HG03175 (cell line): ENCODE data around the gene METTL25.

Experiments
- ATAC-seq: cut with Tn5 transposase; IDR thresholded peaks from one replicate; pipeline ENCODE4 v1.9.1; 2021; ENCODE audit warnings: mild to moderate bottlenecking, moderate library complexity; ENCODE audit not compliant: unreplicated experiment

METTL25 gene

GRCh38 chr12:82406651-82407050 lies 48.3 kb downstream of the METTL25 start:
- no peak for ATAC-seq

GRCh38 chr12:82407481-82407880 lies 49.2 kb downstream of the METTL25 start:
- no peak for ATAC-seq

GRCh38 chr12:82408844-82409243 lies 50.5 kb downstream of the METTL25 start:
- no peak for ATAC-seq

GRCh38 chr12:82411546-82412230 lies 53.4 kb downstream of the METTL25 start:
- ATAC-seq = no peak

GRCh38 chr12:82412246-82412645 lies 53.9 kb downstream of the METTL25 start:
- ATAC-seq = no peak

- no peak for ATAC-seq
Measured at GRCh38 chr12:82414044-82414443, 55.7 kb downstream of the METTL25 start.

GRCh38 chr12:82414926-82415325 lies 56.6 kb downstream of the METTL25 start:
- ATAC-seq = no peak

GRCh38 chr12:82415402-82415801 lies 57.1 kb downstream of the METTL25 start:
- no peak for ATAC-seq

- no peak for ATAC-seq
Measured at GRCh38 chr12:82425241-82425640, 66.9 kb downstream of the METTL25 start.

GRCh38 chr12:82426081-82426480 lies 67.8 kb downstream of the METTL25 start:
- no peak for ATAC-seq

- no peak for ATAC-seq
Measured at GRCh38 chr12:82426586-82426985, 68.3 kb downstream of the METTL25 start.

- ATAC-seq = no peak
Measured at GRCh38 chr12:82430541-82431145, 72.3 kb downstream of the METTL25 start.

- ATAC-seq = no peak
Measured at GRCh38 chr12:82434392-82434911, 76.1 kb downstream of the METTL25 start.

- no peak for ATAC-seq
Measured at GRCh38 chr12:82436354-82436753, 78.0 kb downstream of the METTL25 start.

GRCh38 chr12:82437744-82438143 lies 79.4 kb downstream of the METTL25 start:
- ATAC-seq = no peak

GRCh38 chr12:82438356-82438755 lies 80.0 kb downstream of the METTL25 start:
- peak; percentile 57 for ATAC-seq

- no peak for ATAC-seq
Measured at GRCh38 chr12:82440885-82441284, 82.6 kb downstream of the METTL25 start.

GRCh38 chr12:82448911-82449578 lies 90.7 kb downstream of the METTL25 start:
- ATAC-seq = no peak

- no peak for ATAC-seq
Measured at GRCh38 chr12:82456633-82457032, 98.3 kb downstream of the METTL25 start.

GRCh38 chr12:82458101-82458500 lies 99.8 kb downstream of the METTL25 start:
- no peak for ATAC-seq

- no peak for ATAC-seq
Measured at GRCh38 chr12:82461393-82461792, 103.1 kb downstream of the METTL25 start.

GRCh38 chr12:82461836-82462235 lies 103.5 kb downstream of the METTL25 start:
- ATAC-seq = no peak
